ENCODE data around the gene PLPP7.

PLPP7 gene

DNA sequence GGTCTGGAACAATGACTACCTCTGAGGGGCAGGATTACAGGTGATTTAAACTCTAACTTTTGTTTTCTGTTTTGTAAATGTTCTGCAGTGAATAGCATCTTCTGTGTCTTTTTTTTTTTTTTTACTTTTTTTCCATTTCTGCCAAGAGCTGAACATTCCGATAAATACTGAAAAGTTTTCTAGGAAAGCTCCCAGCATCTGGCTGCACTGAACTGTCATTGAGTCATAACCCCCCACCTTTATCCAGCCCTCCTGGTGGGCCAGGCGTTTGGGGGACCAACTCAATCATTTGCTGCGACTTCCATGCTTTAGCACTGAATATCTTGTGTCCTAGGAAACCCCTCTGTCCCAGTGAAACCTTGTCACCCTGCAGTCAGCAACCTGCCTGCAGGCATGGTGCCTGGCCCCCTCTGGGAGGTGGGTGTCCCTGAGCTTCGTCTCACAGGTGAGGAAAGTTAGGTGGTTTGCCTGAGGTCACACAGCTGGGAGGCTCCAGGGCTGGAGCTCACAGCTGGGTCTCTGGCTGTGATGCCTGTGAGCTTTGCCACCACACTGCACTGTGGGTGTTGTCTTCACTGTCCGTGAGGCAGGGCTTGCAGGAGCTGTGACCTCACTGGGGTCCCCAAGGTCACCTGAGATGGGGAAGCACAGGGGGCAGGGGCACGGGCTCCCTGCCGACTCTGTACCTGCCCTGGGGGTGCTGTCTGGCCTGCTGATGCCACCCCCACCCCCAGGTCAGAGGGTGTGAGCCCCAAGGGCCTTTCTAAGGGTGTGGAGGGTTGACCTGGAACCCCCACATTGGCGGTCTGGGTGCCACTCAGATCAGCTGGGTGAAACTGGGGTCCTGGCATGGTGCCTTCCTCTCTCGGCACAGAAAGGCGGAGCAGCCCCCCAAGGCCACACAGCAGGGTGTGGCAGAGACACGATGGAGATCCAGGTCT is 14.1 kb downstream of the PLPP7 start:
- no peak for DNase-seq

DNA sequence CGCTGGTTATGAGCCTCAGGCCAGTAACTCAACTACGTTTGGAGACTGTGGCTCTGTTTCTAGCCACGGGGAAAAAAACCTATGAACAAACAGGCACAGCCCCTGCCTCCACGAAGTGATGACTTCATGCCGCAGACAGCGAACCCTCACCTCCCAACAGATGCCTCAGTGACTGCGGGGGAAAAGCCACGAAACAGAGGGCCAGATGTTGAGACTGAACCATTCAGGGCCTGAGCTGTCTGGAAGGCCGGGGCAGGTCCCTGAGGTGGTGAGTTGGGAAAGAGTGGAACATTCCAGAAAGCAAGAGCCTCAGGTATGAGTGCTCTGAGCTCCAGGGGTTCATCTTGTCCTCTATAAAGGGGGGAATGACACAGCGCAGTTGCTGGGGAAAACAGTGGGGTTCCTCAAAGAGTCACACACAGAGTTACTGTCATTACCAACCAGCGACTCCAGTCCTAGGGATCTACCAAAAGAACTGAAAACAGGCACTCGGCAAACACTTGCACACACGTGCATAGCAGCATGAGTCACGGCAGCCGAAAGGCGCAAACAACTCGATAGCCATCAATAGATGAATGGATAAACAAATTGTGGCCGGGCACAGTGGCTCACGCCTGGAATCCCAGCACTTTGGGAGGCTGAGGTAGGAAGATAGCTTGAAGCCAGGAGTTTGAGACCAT is 15.3 kb downstream of the PLPP7 start:
- no peak for DNase-seq

DNA sequence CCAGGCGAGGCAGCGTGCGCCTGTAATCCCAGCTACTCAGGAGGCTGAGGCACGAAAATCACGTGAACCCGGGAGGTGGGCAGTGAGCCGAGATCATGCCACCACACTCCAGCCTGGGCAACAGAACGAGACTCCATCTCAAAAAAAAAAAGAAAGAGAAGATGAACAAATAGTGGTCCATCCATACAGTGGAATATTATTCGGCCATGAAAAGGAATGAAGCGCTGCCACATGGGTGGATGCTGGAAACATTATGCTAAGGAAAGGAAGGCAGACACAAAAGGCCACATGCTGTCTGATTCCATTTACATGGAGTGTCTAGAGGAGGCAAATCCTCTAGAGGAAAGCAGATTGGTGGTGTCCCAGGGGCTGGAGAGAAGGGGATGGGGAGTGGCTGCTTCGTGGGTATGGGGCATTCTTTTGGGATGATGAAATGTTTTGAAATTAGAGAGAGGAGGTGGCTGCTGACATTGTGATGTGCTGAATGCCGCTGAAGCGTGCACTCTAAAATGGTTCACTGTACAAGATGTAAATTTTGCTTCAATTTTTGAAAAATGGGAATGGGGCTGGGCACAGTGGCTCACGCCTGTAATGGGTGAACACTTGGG is 17.0 kb downstream of the PLPP7 start:
- DNase-seq: no peak

DNA sequence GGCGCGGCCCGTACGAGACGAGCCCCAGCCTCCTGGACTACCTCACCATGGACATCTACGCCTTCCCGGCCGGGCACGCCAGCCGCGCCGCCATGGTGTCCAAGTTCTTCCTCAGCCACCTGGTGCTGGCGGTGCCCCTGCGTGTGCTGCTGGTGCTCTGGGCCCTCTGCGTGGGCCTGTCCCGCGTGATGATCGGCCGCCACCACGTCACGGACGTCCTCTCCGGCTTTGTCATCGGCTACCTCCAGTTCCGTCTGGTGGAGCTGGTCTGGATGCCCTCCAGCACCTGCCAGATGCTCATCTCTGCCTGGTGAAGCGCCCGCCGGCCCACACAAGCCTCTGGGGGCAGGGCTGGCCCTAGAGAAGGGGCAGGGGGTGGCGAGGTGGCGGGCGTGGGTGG is 18.5 kb downstream of the PLPP7 start:
- DNase-seq: no peak

DNA sequence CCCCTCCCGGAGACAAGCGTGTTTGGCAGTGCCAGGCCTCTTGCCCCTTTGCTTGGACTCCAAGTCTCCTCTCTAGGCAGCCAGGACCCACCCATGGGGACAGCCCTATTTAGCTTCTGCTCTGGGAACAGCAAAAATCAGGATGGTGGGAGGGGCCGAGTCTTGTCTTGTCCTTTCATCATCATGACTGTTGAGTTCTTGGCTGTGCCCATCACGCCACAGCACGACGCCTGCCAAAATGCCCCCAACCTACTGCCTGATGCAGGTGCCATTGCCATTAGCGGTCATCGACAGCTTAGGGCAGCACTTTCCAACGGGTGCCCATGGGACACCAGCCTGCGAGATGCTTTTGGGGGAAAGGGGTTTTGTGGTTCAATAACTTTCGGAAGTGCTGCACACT is 18.9 kb downstream of the PLPP7 start:
- no peak for DNase-seq

DNA sequence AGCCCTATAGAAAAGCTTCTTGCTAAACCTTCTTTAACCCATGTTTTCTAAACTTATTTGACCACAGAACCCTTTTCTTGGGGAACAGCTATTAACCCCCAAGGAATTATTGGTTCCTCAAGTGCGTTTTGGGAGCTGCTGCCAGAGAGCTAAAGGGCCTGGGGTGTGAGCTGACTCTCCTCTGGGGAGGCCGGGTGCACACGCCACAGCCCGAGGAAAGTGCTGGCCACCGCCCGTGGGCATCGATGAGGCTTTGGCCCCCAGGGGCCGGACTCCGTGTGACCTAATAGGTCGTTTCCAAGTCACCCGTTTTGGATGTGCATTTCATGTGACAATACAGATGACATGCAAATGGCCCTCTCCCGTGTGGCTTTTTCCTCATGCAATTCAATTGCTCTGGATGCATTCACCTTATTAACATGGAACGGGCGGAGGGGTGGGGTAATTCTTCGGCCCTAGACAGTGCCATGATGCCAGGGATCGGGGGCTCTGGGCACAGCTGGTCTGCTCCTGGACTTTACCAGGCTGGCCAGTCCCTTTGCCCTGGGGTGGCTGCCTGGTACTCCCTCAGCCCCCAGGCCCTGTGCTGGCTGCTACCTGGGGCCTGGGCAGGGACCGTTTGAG is 19.5 kb downstream of the PLPP7 start:
- no peak for DNase-seq

DNA sequence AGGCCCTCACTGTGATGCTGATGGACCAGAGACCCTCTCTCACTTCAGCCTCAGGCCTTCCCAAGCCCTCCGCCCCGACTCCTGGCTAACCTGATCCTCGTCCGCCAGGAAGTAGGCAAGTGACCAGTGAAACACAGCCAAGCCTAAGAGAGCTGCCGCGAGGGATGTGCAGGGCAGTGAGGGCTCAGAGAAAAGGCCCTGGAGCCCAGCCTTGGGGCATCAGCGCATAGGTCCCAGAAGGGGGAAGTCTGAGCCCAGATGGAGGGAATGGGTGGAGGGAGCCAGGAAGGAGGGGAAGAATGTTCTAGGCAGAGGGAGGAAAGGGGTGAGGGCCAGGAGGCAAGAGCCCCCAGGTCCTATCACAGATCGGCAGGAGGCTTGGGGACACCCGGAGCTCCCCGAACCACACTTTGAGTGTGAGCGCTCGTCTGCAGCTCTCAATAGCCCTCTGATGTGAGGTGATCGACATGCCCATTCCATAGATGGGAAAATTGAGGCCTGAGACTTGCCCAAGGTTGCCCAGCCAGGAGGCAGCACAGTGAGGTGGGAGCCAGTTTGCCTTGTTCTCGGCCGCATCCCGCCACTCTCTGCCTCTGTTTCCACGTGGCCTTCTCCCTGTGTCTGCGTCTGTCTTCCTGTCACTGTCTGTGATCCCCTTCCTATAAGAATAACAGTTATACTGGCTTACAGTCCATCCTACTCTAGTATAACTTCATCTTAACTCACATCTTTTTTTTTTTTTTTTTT is 20.2 kb downstream of the PLPP7 start:
- DNase-seq: no peak

DNA sequence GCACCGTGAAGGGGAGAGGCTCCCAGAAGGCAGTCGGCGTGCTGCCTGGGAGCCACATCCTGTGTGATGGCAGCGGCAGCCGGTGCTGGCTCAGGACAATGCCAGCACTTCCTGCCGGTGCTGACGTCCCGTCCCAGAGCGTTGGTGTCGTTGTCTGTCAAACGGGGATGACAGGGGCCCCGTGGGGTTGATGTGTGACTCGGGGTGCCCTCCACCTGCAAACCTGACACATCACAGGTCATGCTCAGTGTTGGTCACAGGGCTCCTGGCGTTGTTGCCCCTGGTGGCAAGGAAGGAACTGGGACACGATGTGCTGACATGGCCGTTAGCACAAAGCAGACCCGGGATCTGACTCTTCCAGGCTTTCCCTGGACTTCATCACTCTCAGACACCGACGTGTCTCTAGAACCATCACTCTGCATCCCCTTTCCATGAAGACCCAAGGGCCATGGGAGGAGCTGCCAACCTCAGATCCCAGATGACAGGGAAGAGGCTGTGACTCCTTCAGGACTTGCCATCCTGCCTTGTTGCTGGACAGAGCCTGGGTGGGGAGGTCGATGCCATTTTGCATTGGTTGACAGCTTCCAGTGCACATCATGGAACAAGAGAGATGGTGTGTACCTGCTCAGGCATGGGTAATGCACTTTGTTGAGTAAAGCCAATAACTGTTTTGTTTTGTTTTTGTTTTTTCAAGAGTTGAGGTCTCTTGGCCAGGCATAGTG is 21.5 kb downstream of the PLPP7 start:
- no peak for DNase-seq

DNA sequence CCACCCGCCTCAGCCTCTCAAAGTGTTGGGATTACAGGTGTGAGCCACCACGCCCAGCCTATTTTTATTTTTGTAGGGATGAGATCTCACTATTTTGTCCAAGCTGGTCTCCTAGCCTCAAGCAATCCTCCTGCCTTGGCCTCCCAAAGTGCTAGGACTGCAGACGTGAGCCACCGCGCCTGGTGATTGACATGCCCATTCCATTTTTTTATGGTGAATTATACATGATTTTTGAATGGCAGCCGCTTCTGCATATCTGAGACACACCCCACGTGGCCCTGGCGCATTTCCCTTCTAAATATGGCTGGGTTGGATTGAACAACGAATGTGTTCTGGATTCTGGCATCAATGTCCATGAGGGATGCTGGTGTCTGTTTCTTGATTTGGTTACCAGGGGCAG is 22.7 kb downstream of the PLPP7 start:
- no peak for DNase-seq

DNA sequence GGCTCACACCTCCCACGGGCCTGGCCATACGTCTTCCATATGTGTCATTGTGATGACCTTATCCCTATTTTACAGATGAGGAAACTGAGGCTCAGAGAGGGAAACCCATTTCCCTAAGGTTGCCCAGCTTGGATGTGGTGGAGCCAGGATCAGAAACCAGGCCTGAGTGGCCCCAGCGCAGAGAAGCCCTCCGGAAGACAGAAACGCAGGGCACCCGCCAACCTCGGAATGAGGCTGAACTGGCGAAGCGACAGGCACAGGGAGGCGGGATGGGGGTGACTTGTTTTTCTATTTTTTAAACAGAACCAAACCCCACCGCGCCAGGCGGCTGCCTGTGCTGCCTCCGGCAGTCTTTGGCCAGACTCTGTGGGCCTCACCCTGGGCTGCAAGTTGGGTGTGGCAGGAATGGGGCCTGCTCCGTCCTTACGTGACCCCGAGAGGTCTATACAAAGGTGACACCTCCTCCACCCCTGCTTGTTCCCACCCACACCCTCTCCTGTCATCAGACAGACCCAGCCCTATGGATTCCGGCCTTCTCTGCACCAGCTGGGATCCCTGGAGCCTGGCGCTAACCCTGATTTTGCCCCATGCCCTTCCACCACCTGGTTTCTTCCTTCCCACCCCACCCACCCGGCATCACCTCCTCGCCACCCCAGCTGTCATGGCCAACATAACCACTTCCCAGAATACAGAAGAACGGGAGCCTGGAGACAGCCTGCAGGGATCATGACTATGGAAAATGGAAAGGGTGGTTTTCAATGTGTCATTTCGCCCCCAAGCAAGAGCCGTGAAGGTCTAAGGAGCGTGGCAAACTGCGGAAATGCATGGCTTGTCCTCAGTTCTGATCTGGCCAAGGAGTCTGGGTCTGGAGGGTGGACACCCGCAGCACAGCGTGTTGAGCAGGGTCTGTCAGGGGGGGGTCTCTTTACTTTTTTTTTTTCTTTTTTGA is 23.6 kb downstream of the PLPP7 start:
- DNase-seq: no peak

DNA sequence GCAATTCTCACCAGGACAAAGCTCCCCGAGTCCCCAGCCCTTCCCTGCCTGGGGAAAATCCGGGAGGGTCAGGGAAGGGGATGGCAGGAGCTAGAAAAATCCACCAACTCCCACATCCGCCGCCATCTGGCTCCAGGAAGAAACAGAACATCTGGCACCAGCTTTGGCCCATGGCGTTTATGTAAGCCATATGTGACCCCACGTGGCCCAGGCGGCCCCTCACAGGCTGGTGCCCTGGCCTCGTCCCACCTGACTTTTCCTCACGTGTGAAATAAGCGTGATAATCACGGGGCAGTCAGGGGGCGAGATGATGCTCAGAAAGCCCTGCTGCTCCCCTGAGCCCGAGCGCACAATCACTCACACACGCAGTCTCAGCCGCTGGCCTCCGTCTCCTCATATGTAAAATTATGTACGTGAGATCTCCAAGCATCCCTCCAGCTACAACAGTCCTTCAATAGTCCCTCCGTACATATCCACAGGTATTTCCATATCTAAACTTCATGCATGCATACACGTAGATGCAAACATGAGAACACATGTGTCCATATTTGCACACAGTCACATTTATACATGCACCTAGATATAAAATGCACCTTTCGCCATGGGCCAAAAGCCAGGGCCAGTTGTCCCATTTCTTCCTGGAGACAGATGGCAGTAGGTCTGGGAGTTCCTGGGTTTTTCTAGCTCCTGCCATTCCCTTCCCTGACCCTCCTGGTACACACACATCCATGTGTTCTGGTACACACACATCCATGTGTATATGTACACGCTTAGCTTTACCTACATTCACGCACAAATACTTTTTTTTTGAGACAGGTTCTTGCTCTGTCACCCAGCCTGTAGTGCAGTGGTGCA is 28.9 kb downstream of the PLPP7 start:
- DNase-seq: no peak

DNA sequence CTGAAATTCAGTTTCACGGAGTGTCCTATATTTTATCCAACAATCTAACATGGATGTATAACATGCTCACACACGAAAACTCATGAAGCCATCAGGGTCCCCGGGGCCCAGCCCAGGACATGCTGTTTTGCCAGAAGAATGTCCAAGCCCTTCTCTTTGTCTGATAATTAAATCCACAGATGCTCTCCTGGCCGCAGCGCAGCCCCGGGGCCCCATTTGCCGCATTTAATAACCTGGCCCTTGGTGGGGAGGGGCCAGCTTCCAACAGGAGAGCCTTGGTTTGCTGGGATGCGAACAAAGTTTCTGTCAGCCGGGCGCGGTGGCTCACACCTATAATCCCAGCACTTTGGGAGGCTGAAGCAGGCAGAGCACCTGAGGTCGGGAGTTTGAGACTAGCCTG is 30.0 kb downstream of the PLPP7 start:
- DNase-seq: no peak

DNA sequence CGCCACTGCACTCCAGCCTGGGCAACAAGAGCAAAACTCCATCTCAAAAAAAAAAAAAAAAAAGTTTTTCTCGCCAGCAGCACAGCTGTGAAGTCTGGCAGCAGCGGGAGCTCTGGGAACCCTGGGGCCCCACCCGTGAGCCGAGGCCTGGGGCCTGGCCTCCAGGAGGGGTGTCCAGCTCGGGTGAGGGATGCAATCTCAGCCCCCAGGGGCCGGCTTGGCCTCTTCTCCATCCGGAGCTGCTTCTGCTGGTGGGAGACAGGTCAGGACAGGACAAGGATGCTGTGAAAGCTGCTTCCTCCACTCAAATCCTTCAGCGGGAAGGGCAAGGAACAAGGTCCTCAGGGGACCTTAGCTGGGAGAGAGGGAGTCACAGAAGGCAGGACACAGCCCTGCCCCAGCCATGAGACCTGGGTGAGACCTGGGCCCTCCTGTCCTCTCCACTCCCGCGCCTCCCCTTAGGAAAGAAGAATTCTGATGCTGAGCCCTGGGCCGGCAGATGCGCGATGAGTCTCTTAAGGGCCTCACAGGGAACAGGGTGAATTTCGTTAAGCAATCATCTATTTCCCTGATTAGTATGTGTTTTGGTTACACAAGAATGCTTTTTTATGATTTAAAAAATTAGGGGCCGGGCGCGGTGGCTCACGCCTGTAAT is 30.6 kb downstream of the PLPP7 start:
- DNase-seq: no peak

DNA sequence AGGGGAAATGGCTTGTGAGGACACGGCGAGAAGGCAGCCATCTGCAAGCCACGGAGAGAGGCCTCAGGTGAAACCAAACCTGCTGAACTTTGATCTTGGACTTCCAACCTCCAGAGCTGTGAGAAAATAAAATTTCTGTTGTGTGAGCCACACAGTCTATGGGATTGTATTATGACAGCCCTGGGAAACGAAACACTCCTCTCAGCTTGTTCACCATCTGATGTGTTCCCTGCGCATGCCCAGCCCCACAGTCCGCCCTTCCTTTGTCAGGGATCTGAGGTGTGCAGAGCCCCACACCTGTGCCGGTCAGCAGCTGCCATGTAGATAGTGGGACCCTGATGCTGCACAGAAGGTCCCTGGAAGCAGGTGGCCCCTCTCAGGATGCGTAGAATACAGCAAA is 34.1 kb downstream of the PLPP7 start:
- no peak for DNase-seq

DNA sequence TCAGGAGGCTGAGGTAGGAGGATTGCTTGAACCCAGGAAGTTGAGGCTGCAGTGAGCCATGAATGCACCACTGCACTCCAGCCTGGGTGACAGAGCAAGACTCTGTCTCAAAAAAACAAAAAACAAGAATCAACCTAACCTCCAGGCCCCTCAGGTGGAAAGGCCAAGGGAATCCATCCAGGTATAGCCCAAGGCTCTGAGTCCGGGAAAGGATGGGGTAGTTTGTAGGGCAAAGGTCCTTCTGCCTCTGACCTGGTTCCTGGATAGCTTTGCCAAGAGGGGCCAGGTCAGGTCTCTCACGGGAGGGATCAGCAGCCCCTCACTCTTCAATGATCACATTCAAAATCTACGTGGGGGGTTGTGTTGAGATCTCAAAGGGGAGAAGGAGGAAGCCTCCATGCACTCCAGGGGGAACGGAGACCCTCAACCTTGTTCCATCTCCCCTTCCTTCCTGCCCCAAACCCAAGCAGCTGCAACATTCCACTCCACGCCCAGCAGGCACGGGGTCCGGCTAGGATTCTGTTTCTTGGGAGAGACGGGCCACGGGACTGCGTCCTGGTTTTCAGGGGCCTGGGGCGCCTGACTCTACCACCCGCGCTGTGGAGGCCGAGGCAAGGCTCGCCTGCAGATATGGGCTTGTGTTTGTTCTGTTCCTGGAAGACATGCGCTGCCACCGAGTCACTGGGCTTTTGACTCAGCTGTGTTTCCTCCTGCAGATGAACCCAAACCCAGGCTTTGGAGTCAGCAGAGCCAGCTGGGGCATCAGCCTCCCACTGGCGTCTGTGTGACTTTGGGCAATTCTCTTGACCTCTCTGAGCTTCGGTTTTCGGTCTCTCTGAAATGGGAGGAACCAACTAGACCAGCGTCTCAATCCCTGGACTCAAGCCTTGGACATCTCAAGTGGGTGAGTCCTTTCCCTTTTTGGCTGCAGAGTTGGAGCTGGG is 35.5 kb downstream of the PLPP7 start:
- DNase-seq: no peak

DNA sequence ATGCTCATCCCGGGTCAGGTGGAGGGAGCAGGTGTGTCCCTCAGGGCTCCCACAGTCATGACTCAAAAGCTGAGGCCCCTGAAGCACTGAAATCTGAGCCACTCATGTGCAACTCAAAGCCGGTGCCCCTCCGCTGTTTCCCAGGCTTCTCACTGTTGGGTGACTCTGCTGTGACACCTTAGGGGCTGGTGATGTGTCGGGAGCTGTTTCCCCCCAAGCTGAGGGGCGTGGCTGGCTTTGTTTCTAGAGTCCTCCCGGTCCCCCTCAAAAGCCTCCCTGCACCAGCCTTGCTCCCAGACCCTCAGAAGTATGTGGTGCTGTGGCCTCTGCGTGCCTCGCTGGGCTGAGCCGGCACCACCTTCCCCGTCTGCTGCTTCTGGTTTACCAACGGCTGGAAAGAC is 39.7 kb downstream of the PLPP7 start:
- no peak for DNase-seq

All from hypothalamus (tissue), 51 donors.